ENCODE measurements around the gene ALG14.

Gene ALG14

GRCh38 chr1:94982398-94982797 lies 90.4 kb downstream of the ALG14 start:
- Histone ChIP-seq H3K27ac (ENCODE audit: low read length) (no peak overlapping the region), H3K27me3 (ENCODE audit: control insufficient read depth in 1 of 2, insufficient read depth in 2 of 2, low read length in 2 of 2) (no peaks in the 10 kb centered on the region), H3K9ac (ENCODE audit: low read length in 2 of 2) (no peak overlapping the region), H3K36me3 (ENCODE audit: control insufficient read depth in 2 of 2, insufficient read depth in 2 of 2, low read length in 2 of 2) (no peaks in the 10 kb centered on the region), H3K9me3 (ENCODE audit: control insufficient read depth in 2 of 2, low read length in 2 of 2) (no peaks in the 10 kb centered on the region), H3K4me3 (ENCODE audit: low read length in 2 of 2) (no peak overlapping the region), H3K4me1 (ENCODE audit: control insufficient read depth, insufficient read depth, low read length) (peaks cover 3% of the 10 kb centered on the region)

DNA sequence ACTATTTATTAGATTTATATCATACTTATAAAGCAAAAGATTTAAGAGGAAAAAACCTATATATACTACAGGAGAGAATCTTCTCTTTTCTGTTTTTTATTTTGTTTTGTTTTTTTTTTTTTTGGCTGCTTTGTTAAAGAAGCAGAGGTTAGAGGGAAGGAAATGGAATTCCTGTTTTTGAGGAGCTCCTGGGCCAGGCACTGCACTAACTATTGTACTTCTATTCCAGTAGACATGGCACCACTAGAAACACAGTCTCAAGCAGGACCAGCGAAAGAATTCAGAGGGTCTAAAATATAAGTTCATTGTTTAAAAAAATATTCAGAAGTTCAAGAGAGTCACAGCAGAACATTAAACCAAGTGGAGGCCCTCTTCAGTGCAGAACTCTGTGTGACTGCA lies 91.2 kb downstream of the ALG14 start:
- H3K4me1 ChIP-seq (ENCODE audit: control insufficient read depth, insufficient read depth, low read length) = peaks cover 3% of the 10 kb centered on the region
- H3K9ac ChIP-seq (ENCODE audit: low read length in 2 of 2) = no peak overlapping the region
- H3K27ac ChIP-seq (ENCODE audit: low read length) = no peak overlapping the region
- H3K4me3 ChIP-seq (ENCODE audit: low read length in 2 of 2) = no peak overlapping the region
- H3K36me3 ChIP-seq (ENCODE audit: control insufficient read depth in 2 of 2, insufficient read depth in 2 of 2, low read length in 2 of 2) = no peaks in the 10 kb centered on the region
- no peaks in the 10 kb centered on the region for H3K27me3 ChIP-seq (ENCODE audit: control insufficient read depth in 1 of 2, insufficient read depth in 2 of 2, low read length in 2 of 2)
- no peaks in the 10 kb centered on the region for H3K9me3 ChIP-seq (ENCODE audit: control insufficient read depth in 2 of 2, low read length in 2 of 2)

DNA sequence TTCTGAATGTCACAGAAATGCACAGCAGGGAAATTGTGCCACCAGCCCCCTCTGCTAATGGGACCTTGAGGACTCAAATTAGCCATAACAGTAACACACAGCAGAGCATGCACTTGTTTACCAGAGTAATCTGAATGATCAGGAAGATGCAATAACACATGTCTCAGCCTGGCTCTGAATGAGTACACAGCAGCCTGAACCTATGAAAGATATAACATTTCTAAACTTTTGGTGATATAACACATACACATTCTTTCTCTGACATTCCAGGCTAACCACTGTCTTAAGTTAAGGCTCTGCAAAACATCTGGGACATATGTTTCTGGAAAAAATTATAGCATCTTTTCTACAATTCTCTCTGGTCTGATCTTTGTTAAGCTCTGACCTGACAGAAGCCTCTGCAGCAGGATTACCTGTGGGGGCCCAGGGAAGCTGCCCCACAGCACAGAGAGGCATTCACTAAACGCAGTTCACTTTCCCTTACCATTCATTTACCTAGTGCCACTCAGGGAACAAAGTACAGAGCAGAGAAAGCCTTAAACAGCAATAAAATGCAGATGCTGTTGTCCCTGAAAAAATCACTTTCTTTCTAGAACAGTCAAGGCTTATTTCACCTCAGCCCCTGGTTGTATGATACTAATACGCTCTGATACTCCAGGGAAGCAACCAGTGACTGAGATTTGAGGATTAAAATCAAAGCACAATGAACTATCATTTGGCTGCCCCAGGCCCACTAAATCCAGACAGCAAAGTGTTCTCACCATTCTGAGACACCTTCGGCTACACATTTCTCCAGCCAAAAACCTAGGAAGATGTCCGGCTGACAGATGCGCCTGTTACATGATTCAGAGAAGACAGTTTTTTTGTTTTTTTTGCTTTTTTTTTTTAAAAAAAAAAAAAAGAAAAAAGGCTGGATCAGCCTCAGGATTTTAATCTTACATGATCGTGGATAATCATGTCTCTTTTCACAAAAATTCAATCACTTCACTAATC lies 91.9 kb downstream of the ALG14 start:
- Histone ChIP-seq H3K9ac (ENCODE audit: low read length in 2 of 2) (peak overlapping the region in 1 of 2 donors; percentile 13), H3K27me3 (ENCODE audit: control insufficient read depth in 1 of 2, insufficient read depth in 2 of 2, low read length in 2 of 2) (no peaks in the 10 kb centered on the region), H3K36me3 (ENCODE audit: control insufficient read depth in 2 of 2, insufficient read depth in 2 of 2, low read length in 2 of 2) (no peaks in the 10 kb centered on the region), H3K4me3 (ENCODE audit: low read length in 2 of 2) (no peak overlapping the region), H3K9me3 (ENCODE audit: control insufficient read depth in 2 of 2, low read length in 2 of 2) (no peaks in the 10 kb centered on the region), H3K4me1 (ENCODE audit: control insufficient read depth, insufficient read depth, low read length) (peaks cover 3% of the 10 kb centered on the region), H3K27ac (ENCODE audit: low read length) (no peak overlapping the region)

- Histone ChIP-seq H3K36me3 (ENCODE audit: control insufficient read depth in 2 of 2, insufficient read depth in 2 of 2, low read length in 2 of 2) (no peaks in the 10 kb centered on the region), H3K9ac (ENCODE audit: low read length in 2 of 2) (no peak overlapping the region), H3K27me3 (ENCODE audit: control insufficient read depth in 1 of 2, insufficient read depth in 2 of 2, low read length in 2 of 2) (no peaks in the 10 kb centered on the region), H3K4me1 (ENCODE audit: control insufficient read depth, insufficient read depth, low read length) (peaks cover 3% of the 10 kb centered on the region), H3K9me3 (ENCODE audit: control insufficient read depth in 2 of 2, low read length in 2 of 2) (no peaks in the 10 kb centered on the region), H3K4me3 (ENCODE audit: low read length in 2 of 2) (no peak overlapping the region), H3K27ac (ENCODE audit: low read length) (no peak overlapping the region)
Measured at GRCh38 chr1:94979656-94980581, 92.8 kb downstream of the ALG14 start.

GRCh38 chr1:94979131-94979530 lies 93.6 kb downstream of the ALG14 start:
- no peaks in the 10 kb centered on the region for H3K9me3 ChIP-seq (ENCODE audit: control insufficient read depth in 2 of 2, low read length in 2 of 2)
- H3K27ac ChIP-seq (ENCODE audit: low read length) = no peak overlapping the region
- H3K4me1 ChIP-seq (ENCODE audit: control insufficient read depth, insufficient read depth, low read length) = peaks cover 3% of the 10 kb centered on the region

DNA sequence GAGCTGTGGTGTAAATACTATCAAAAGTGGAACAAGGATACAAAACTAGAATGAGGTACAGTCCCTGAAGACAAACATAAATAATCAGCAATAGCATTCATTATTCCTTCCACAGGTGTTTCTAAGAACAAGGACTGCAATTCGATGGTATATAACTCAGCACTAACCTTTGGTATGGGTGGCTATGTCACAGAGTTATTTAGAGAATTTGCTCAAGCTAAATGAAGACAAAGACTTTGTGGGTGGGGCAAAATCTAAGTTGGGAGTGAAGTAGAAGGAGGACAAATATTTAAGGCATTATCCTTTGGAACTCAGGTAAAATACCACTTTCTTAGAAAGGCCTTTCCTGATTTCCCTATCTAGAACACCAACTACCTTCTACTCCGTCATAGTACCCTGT lies 94.3 kb downstream of the ALG14 start:
- H3K4me3 ChIP-seq (ENCODE audit: low read length in 2 of 2) = no peak overlapping the region
- peaks cover 1% of the 10 kb centered on the region for H3K4me1 ChIP-seq (ENCODE audit: control insufficient read depth, insufficient read depth, low read length)
- no peak overlapping the region for H3K27ac ChIP-seq (ENCODE audit: low read length)
- H3K27me3 ChIP-seq (ENCODE audit: control insufficient read depth in 1 of 2, insufficient read depth in 2 of 2, low read length in 2 of 2) = no peaks in the 10 kb centered on the region
- no peak overlapping the region for H3K9ac ChIP-seq (ENCODE audit: low read length in 2 of 2)
- no peaks in the 10 kb centered on the region for H3K9me3 ChIP-seq (ENCODE audit: control insufficient read depth in 2 of 2, low read length in 2 of 2)
- no peaks in the 10 kb centered on the region for H3K36me3 ChIP-seq (ENCODE audit: control insufficient read depth in 2 of 2, insufficient read depth in 2 of 2, low read length in 2 of 2)

More at GRCh38 chr1:94979131-94979530, 93.6 kb downstream of the ALG14 start:
- Histone ChIP-seq H3K36me3 (ENCODE audit: control insufficient read depth in 2 of 2, insufficient read depth in 2 of 2, low read length in 2 of 2) (no peaks in the 10 kb centered on the region), H3K4me3 (ENCODE audit: low read length in 2 of 2) (no peak overlapping the region), H3K9ac (ENCODE audit: low read length in 2 of 2) (no peak overlapping the region), H3K27me3 (ENCODE audit: control insufficient read depth in 1 of 2, insufficient read depth in 2 of 2, low read length in 2 of 2) (no peaks in the 10 kb centered on the region)

GRCh38 chr1:94976971-94977548 lies 95.7 kb downstream of the ALG14 start:
- H3K4me3 ChIP-seq (ENCODE audit: low read length in 2 of 2) = no peak overlapping the region
- no peaks in the 10 kb centered on the region for H3K9me3 ChIP-seq (ENCODE audit: control insufficient read depth in 2 of 2, low read length in 2 of 2)
- H3K27me3 ChIP-seq (ENCODE audit: control insufficient read depth in 1 of 2, insufficient read depth in 2 of 2, low read length in 2 of 2) = no peaks in the 10 kb centered on the region
- no peak overlapping the region for H3K27ac ChIP-seq (ENCODE audit: low read length)
- no peaks in the 10 kb centered on the region for H3K36me3 ChIP-seq (ENCODE audit: control insufficient read depth in 2 of 2, insufficient read depth in 2 of 2, low read length in 2 of 2)
- no peaks in the 10 kb centered on the region for H3K4me1 ChIP-seq (ENCODE audit: control insufficient read depth, insufficient read depth, low read length)
- no peak overlapping the region for H3K9ac ChIP-seq (ENCODE audit: low read length in 2 of 2)

- Histone ChIP-seq H3K27ac (ENCODE audit: low read length) (no peak overlapping the region), H3K9ac (ENCODE audit: low read length in 2 of 2) (no peak overlapping the region), H3K27me3 (ENCODE audit: control insufficient read depth in 1 of 2, insufficient read depth in 2 of 2, low read length in 2 of 2) (no peaks in the 10 kb centered on the region), H3K4me3 (ENCODE audit: low read length in 2 of 2) (no peak overlapping the region), H3K36me3 (ENCODE audit: control insufficient read depth in 2 of 2, insufficient read depth in 2 of 2, low read length in 2 of 2) (no peaks in the 10 kb centered on the region), H3K4me1 (ENCODE audit: control insufficient read depth, insufficient read depth, low read length) (no peaks in the 10 kb centered on the region), H3K9me3 (ENCODE audit: control insufficient read depth in 2 of 2, low read length in 2 of 2) (no peaks in the 10 kb centered on the region)
Measured at GRCh38 chr1:94974824-94975223, 97.9 kb downstream of the ALG14 start.

DNA sequence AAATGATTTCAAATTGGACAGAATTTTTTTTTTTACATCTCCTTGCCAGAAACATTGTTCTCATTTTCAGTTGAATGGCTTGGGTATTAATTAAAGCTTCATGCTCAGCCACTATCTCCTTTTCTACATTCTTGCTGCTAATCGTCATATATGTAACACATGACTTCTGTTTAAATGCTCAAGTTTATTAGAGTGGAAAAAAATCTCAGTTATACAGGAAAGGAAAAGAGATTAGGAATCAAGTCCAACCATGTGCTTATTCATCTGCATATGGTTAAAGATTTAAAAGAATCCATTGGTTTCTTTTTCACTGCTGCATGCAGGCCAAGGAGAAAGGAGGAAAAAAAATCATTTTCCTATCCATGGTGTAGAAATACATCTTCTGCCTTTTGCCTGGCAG lies 98.5 kb downstream of the ALG14 start:
- Histone ChIP-seq H3K27ac (ENCODE audit: low read length) (no peak overlapping the region), H3K9ac (ENCODE audit: low read length in 2 of 2) (no peak overlapping the region), H3K4me1 (ENCODE audit: control insufficient read depth, insufficient read depth, low read length) (no peaks in the 10 kb centered on the region)

DNA sequence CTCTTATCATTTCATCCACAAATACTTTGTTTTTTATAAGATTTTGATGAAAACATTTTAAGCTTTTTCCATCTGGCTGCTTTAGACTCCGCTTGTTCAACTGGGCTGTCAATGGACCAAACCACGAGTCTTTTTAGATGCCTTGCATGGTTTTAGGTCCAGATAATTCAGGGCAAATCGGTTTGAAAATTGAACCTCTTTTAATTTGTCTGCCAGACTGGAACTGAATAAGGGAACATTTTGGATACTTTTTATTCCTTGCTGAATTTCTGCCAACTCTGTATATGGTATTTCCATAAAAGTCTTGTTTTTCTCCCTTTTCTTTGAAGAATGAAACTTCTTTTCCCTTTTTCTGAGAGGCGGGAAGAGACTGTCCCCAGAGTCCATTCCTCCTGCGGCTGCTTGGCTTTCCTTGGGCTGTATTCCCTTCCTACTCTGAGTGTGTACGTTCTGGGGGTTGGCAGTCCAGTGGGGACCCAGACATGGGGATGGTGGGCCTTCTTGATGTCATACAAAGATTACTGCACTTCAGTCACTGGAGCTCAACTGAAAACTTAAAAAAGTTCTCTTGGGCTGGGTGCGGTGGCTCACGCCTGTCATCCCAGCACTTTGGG lies 99.3 kb downstream of the ALG14 start:
- no peak overlapping the region for H3K9ac ChIP-seq (ENCODE audit: low read length in 2 of 2)
- no peaks in the 10 kb centered on the region for H3K9me3 ChIP-seq (ENCODE audit: control insufficient read depth in 2 of 2, low read length in 2 of 2)
- no peaks in the 10 kb centered on the region for H3K27me3 ChIP-seq (ENCODE audit: control insufficient read depth in 1 of 2, insufficient read depth in 2 of 2, low read length in 2 of 2)
- peak overlapping the region; percentile 25 for H3K27ac ChIP-seq (ENCODE audit: low read length)
- no peaks in the 10 kb centered on the region for H3K36me3 ChIP-seq (ENCODE audit: control insufficient read depth in 2 of 2, insufficient read depth in 2 of 2, low read length in 2 of 2)
- H3K4me1 ChIP-seq (ENCODE audit: control insufficient read depth, insufficient read depth, low read length) = no peaks in the 10 kb centered on the region
- H3K4me3 ChIP-seq (ENCODE audit: low read length in 2 of 2) = no peak overlapping the region

More for the DNA sequence above, 98.5 kb downstream of the ALG14 start:
- Histone ChIP-seq H3K4me3 (ENCODE audit: low read length in 2 of 2) (no peak overlapping the region), H3K9me3 (ENCODE audit: control insufficient read depth in 2 of 2, low read length in 2 of 2) (no peaks in the 10 kb centered on the region), H3K36me3 (ENCODE audit: control insufficient read depth in 2 of 2, insufficient read depth in 2 of 2, low read length in 2 of 2) (no peaks in the 10 kb centered on the region), H3K27me3 (ENCODE audit: control insufficient read depth in 1 of 2, insufficient read depth in 2 of 2, low read length in 2 of 2) (no peaks in the 10 kb centered on the region)

Data from stomach smooth muscle (tissue), 2 donors.